HEK293T (cell line): ENCODE results near the gene TTLL12.

Experiments
- BHLHE40 ChIP-seq: fragments of 450-650 bp; IDR thresholded peaks from 2 replicates; pipeline ENCODE4 v1.6.1; 2016; ENCODE audit warnings: mild to moderate bottlenecking, moderate library complexity, borderline replicate concordance
- CTBP1 ChIP-seq: fragments of 450-650 bp; IDR thresholded peaks from 2 replicates; pipeline ENCODE4 v1.6.1; 2016; ENCODE audit warnings: borderline replicate concordance
- ELF4 ChIP-seq: fragments of 450-650 bp; IDR thresholded peaks from 2 replicates; pipeline ENCODE4 v1.6.1; 2017; ENCODE audit warnings: antibody characterized with exemption
- FOXK2 ChIP-seq: fragments of 450-650 bp; IDR thresholded peaks from 2 replicates; pipeline ENCODE4 v1.6.1; 2016; ENCODE audit warnings: mild to moderate bottlenecking
- FOXM1 ChIP-seq: fragments of 450-650 bp; IDR thresholded peaks from 2 replicates; pipeline ENCODE4 v1.6.1; 2017; ENCODE audit warnings: mild to moderate bottlenecking, borderline replicate concordance
- L3MBTL2 ChIP-seq: fragments of 450-650 bp; conservative IDR thresholded peaks from 2 replicates; pipeline ENCODE4 v1.6.1; 2016; ENCODE audit warnings: mild to moderate bottlenecking
- LEF1 ChIP-seq: fragments of 450-650 bp; IDR thresholded peaks from 2 replicates; pipeline ENCODE4 v1.6.1; 2017; ENCODE audit warnings: mild to moderate bottlenecking, borderline replicate concordance
- PKNOX1 ChIP-seq: fragments of 450-650 bp; IDR thresholded peaks from 2 replicates; pipeline ENCODE4 v1.6.1; 2016
- SUZ12 ChIP-seq: fragments of 450-650 bp; IDR thresholded peaks from 2 replicates; pipeline ENCODE4 v1.6.1; 2016; ENCODE audit warnings: mild to moderate bottlenecking
- TARDBP ChIP-seq: fragments of 450-650 bp; IDR thresholded peaks from 2 replicates; pipeline ENCODE4 v1.6.1; 2016

GRCh38 chr22:43232445-43232844, 45.5 kb upstream of the TTLL12 start:
- TF ChIP-seq PKNOX1 (no peak), FOXM1 (no peak), L3MBTL2 (no peak), LEF1 (no peak), CTBP1 (no peak), FOXK2 (no peak), ELF4 (no peak), TARDBP (no peak), SUZ12 (no peak), BHLHE40 (no peak)
